SK-N-SH (cell line): Measurements from ENCODE around the gene RRP9.

Source experiments
- EZH2phosphoT487 ChIP-seq: fragments of 200-600 bp; sonication (generic); IDR thresholded peaks from 2 replicates; pipeline ENCODE4 v1.6.1; 2017; ENCODE audit warnings: low read depth, mixed run types, mild to moderate bottlenecking, antibody characterized with exemption, moderate library complexity, borderline replicate concordance
- JUND ChIP-seq: IDR thresholded peaks from 2 replicates; pipeline ENCODE4 v1.4.0; 2012
- MXI1 ChIP-seq: IDR thresholded peaks from 2 replicates; pipeline ENCODE4 v1.6.1; 2012; ENCODE audit warnings: mild to moderate bottlenecking, low read depth, low read length, improper control_type of control experiment
- POLR2AphosphoS5 ChIP-seq: IDR thresholded peaks from 2 replicates; pipeline ENCODE4 v1.6.1; 2012; ENCODE audit warnings: low read depth, low read length
- RCOR1 ChIP-seq: fragments of 150-350 bp; IDR thresholded peaks from 2 replicates; pipeline ENCODE4 v1.6.1; 2017; ENCODE audit warnings: antibody characterized with exemption, low read length
- USF1 ChIP-seq: IDR thresholded peaks from 2 replicates; pipeline ENCODE4 v1.4.0; 2012; ENCODE audit warnings: low read depth, borderline replicate concordance
- YY1 ChIP-seq: IDR thresholded peaks from 2 replicates; pipeline ENCODE4 v1.4.0; 2012; ENCODE audit warnings: low read depth, mild to moderate bottlenecking
- ZBTB33 ChIP-seq: IDR thresholded peaks from 2 replicates; pipeline ENCODE4 v1.4.0; 2012; ENCODE audit warnings: low read depth, borderline replicate concordance
- TF ChIP-seq, protein P1 (sequence below): fragments of 200-600 bp; sonication (generic); IDR thresholded peaks from 2 replicates; pipeline ENCODE4 v1.6.1; 2017; ENCODE audit warnings: antibody characterized with exemption, mild to moderate bottlenecking, moderate library complexity

- TF ChIP-seq YY1 (no peak), JUND (no peak), USF1 (no peak), POLR2AphosphoS5 (no peak), ZBTB33 (no peak), MXI1 (no peak), RCOR1 (no peak), EZH2phosphoT487 (no peak)
- TF ChIP-seq, protein P1, sequence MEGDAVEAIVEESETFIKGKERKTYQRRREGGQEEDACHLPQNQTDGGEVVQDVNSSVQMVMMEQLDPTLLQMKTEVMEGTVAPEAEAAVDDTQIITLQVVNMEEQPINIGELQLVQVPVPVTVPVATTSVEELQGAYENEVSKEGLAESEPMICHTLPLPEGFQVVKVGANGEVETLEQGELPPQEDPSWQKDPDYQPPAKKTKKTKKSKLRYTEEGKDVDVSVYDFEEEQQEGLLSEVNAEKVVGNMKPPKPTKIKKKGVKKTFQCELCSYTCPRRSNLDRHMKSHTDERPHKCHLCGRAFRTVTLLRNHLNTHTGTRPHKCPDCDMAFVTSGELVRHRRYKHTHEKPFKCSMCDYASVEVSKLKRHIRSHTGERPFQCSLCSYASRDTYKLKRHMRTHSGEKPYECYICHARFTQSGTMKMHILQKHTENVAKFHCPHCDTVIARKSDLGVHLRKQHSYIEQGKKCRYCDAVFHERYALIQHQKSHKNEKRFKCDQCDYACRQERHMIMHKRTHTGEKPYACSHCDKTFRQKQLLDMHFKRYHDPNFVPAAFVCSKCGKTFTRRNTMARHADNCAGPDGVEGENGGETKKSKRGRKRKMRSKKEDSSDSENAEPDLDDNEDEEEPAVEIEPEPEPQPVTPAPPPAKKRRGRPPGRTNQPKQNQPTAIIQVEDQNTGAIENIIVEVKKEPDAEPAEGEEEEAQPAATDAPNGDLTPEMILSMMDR = no peak
These were observed 2.0 kb upstream of the RRP9 start for GRCh38 chr3:51943451-51944391.
